Fibroblast of peridontal ligament (primary cell): Measurements from ENCODE around the gene FHOD3.

Experiments
- DNase-seq: peaks from one replicate; pipeline ENCODE4 v3.0.0-alpha.2; 2010; ENCODE audit errors: extremely low read depth

FHOD3 gene

DNA sequence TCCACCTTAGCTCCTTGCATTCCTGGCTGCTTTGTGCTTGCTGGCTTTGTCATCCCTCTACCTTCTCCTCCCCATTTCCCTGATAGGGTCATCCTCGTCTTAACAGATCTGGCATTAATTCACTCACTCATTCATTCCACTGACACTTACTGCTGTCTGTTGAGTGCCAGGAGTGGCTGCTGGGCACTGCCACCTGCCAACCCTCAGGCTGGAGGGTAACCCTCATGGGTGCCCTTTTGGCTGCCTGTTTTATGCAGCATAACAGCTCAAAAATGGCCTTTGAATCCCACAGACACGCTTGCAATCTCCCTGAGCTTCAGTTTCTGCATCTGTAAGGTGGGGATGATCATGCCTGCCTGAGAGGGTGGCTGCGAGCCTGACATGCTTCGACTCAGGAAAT is 25.2 kb downstream of the FHOD3 start:
- no peak for DNase-seq

- no peak for DNase-seq
These were observed 25.9 kb downstream of the FHOD3 start for GRCh38 chr18:36323421-36323820.

GRCh38 chr18:36325846-36326245 is 28.3 kb downstream of the FHOD3 start:
- peak; percentile 66 for DNase-seq

- no peak for DNase-seq
These were observed 29.3 kb downstream of the FHOD3 start for GRCh38 chr18:36326771-36327170.

DNA sequence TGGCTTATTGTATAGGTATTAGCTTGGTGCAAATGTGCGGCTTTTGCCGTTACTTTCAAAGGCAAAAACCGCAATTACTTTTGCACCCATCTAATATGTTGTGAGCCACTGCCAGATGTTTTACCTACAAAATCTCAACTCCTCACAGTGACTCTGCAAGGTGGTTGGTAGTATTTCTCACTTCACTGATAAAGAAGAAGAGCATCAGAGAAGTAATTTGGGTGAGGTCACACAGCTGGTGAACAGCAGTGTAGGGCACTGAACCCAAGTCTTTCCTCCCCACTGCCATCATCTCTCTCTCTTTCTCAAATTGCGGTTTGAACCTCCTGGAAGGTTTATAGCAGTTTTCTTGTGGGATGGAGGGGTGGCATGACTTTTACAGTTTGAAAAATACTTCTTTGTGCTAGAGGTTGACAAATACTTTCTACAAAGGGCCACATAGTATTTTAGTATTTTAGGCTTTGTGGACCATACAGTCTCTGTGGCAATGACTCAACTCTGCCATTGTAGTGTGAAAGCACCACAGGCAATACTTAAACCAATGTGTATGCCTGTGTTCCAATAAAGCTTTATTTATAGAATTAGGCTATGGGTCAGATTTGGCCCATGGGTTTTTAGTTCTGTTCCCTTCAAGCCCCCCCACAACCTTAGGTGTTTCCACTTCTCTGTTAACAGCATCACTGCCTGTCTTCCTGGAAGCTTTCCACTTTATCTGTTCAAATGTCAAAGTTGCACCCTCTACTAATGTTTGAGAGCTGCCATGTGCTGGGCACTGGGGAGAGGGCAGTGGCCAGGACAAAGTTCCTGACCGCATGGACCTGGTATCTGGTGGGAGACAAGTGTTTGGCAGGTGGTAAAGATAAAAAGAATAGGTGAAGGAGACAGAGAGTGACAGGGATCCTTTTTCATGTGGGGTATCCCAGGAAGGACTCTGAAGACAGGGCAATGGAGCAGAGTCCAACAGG is 30.1 kb downstream of the FHOD3 start:
- DNase-seq, result no peak

DNA sequence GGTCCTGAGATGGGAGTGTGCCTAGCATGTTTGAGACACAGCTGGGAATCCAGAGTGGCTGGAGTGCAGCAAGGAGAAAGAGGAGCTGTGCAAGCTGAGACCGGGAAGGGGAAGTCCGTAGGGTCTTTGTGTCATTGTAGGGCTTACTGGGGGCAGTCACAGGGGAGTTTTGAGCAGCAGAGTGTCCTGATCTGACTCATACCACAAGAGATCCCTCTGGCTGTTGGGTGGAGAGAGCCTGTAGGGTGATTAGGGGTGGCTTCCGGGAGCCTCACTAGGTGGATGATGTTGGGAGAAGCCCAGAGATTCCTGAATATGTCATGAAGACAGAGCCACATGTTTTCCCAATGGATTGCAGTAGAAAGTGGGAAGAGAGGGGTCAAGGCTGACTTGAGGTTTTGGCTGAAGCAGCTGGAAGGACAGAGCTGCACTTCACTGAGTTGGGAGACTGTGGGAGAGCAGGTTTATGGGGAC is 30.9 kb downstream of the FHOD3 start:
- no peak for DNase-seq

- no peak for DNase-seq
These were observed 31.4 kb downstream of the FHOD3 start for GRCh38 chr18:36328916-36329315.

- peak; percentile 33 for DNase-seq
These were observed 32.3 kb downstream of the FHOD3 start for GRCh38 chr18:36329684-36330434.

DNA sequence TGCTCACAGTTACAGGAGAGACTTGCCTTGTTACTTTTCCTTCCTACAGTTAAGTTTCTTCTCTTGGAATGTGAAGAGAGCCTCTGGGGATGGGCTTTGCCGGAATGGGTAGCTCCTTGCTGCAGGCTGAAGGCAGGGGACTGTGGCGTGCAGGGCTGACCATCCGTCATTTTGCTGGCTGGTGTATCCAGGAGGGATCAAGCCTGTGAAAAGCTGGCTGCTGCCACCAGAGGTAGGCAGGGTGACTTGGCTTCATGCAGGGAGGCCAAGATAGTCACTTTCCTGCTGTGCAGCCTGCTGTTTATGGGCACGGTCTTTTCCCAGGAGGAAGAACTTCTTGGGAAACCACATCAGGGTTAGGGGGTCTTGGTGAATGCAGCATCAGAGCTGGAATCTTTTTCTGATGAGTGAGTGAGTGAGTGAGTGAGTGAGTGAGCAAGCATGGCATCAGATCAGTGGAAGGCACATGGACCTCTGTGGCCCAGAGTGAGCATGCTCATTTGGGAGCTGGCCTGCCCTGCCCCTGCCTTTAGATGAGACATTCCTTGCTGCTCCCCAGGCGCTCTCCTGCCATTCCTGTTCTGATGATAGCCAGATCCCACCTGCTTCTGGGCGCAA is 33.0 kb downstream of the FHOD3 start:
- no peak for DNase-seq

DNA sequence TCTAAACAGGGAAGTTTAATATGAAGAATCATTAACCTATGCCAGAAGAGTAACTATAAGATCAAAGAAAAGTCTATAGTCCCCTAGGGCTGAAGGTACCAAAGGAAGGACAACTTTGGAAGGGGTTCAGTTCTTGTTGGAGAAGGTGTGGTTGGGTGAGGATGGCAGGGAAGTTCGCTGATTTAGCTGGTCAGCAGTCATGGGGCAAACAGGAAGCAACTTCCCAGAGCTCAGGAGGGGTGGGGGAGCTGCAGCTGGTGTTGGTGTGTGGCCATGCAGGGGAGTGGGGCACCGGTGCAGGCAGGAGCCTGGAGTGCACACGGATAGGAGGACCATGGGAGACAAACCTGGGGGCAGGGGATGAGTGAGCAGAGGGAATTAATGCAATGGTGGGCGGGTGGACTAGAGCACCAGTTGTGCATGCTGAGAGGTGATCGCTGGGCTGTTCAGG is 34.0 kb downstream of the FHOD3 start:
- DNase-seq, result no peak

DNA sequence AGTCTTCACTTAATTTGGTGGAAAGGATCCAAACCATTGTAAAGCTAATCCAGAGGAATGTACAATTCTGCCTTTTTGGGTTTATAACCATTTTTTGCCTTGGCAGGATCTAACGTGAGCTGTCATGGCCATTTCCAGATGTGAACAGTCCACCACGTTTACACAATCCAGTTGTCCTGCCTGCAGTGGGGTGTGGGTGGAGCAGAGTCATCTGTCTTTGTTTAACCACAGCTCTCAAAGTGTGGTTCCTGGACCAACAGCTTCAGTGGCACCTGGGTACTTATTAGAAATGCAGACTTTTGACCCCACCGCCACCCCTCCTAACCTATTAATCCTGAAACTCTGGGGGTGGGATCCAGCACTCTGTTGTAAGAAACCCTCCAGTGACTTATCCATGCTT is 35.9 kb downstream of the FHOD3 start:
- peak; percentile 95 for DNase-seq

DNA sequence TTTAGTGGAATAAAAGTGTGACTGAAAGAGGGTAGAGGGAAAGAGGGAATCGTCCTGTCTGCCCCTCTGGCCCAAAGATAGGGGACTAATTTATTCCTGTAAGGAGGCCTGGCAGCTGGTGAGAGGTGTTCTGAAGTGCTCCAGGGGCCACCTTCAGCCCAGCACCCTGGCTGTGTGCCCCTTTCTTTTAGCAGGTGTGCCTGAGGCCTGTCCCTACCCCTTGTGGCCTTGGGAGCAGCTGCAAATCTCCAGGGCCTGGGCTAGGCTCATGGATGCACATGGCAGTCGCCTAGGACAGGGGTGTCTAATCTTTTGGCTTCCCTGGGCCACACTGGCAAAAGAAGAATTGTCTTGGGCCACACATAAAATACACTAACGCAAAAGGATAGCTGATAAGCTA is 37.3 kb downstream of the FHOD3 start:
- no peak for DNase-seq

GRCh38 chr18:36335476-36336279 is 38.2 kb downstream of the FHOD3 start:
- DNase-seq, result peak; percentile 79

DNA sequence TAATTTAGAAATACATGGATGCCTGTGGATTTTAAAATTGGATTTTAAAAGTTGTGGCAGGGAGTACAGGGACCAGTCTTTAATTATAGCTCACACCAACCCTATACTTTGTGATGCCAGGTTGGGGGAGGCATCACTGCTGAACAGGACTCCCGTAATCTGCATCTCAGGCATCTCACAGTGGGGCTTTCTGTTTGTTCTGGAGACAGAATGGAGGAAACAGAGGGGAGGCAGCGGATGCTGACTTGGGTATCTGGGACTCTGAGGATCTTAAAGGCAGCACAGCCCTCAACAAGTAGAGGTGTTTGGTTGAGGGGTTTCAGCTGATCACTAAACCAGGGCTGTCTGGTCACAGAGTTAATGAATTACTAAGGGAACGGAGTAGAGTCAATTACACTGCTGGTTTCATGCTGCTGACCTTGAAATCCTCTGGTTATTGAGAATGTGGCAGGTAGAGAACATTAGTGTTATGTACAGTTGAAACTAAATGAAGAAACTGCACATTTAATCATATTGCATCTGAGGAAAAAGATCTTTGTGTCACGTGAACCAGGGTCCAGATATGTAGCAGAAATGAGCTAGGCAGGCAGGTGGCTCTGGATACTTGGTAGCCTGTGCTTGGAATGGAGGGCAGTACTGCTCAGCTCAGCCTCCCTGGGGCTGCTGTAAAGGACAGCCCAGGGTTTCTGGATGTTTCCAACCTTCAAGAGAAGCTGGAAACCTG is 40.3 kb downstream of the FHOD3 start:
- no peak for DNase-seq

GRCh38 chr18:36338403-36338933 is 41.0 kb downstream of the FHOD3 start:
- DNase-seq, result no peak

GRCh38 chr18:36340246-36340645 is 42.7 kb downstream of the FHOD3 start:
- DNase-seq, result no peak

DNA sequence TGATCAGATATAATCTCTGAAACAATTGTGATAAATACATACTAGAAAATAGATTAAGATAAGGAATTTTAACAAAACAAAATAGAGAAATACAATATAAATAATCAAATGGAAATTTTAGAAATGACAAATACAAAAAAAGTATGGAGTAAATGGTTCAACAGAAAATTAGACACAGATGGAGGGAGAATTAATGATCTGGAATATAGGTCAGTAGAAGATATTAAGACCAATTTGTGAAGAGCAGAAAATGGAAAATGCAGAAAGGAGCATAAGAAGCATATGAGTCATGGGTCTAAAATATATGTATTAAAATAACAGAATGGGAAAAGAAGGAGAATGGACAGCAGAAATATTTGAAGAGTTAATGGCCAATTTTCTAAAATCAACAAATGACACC is 44.4 kb downstream of the FHOD3 start:
- DNase-seq, result no peak

DNA sequence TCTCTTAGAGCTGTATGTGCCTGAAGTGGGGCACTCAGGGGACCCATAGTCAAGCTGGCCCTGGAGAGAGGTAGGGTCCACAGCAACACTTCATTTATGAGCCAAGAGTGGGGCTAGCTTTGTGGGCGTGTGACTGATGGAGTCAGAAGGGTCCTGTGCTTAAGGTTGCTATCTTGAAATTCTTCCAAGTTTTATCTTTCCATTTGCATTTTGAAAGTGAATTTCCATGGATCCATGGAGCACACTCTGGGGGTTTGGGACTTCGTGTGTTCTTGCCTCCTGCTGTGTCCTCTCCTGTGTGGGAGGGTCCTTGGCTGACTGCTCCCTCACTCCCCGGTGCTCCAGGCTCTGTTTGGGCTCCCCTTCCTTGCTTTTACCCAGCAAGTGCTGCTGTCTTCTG is 50.8 kb downstream of the FHOD3 start:
- no peak for DNase-seq

- no peak for DNase-seq
These were observed 51.5 kb downstream of the FHOD3 start for GRCh38 chr18:36348971-36349417.

DNA sequence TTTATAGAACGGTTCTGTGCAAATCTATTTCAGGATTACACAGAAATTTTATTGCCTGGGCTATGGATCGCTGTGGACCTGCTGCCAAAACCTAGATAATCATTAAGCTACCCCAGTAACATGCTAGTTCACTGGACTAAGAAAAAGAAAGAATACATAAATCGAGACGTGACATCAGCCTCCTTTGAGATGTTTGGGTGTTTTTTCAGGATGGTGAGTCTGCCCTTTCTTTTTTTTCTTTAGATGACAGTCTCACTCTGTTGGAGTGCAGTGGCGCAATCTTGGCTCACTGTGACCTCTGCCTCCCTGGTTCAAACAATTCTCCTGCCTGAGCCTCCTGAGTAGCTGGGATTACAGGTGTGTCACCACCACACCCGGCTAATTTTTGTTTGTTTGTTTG is 52.0 kb downstream of the FHOD3 start:
- peak; percentile 29 for DNase-seq
